KBM-7 (cell line): Measurements from ENCODE around the gene DNAH9.

ENCODE experiments used
- DNase-seq: peaks from one replicate; pipeline ENCODE4 v3.0.0-alpha.2; 2015
- in situ Hi-C: fragments of 300-500 bp; cut with MboI; formaldehyde crosslinking; loops from 2 replicates; pipeline ENCODE4 v1.14.3; 2020; ENCODE audit warnings: low sequenced_read_pairs, low pct_unique_long_range_greater_than_20kb, mixed read lengths

The DNAH9 gene

GRCh38 chr17:11805138-11805537 is 206.9 kb downstream of the DNAH9 start:
- DNase-seq, result no peak
- in situ Hi-C loops, result no loop called here

- no peak for DNase-seq
- in situ Hi-C loops, result no loop called here
Observed at GRCh38 chr17:11805952-11806351, 207.7 kb downstream of the DNAH9 start.

- in situ Hi-C loops, result no loop called here
- DNase-seq, result no peak
Observed at GRCh38 chr17:11807606-11808005, 209.3 kb downstream of the DNAH9 start.

- in situ Hi-C loops, result no loop called here
- DNase-seq, result no peak
Observed at GRCh38 chr17:11813278-11813677, 215.0 kb downstream of the DNAH9 start.

GRCh38 chr17:11813871-11814270 is 215.6 kb downstream of the DNAH9 start:
- no peak for DNase-seq
- in situ Hi-C loops, result no loop called here

- in situ Hi-C loops, result no loop called here
- DNase-seq, result no peak
Observed at GRCh38 chr17:11814655-11815262, 216.5 kb downstream of the DNAH9 start.

- in situ Hi-C loops, result no loop called here
- no peak for DNase-seq
Observed at GRCh38 chr17:11816409-11816808, 218.1 kb downstream of the DNAH9 start.

- in situ Hi-C loops, result no loop called here
- no peak for DNase-seq
Observed at GRCh38 chr17:11823862-11824261, 225.6 kb downstream of the DNAH9 start.

GRCh38 chr17:11825572-11826209 is 227.4 kb downstream of the DNAH9 start:
- in situ Hi-C loops, result no loop called here
- no peak for DNase-seq

GRCh38 chr17:11832401-11833137 is 234.3 kb downstream of the DNAH9 start:
- in situ Hi-C loops, result no loop called here
- DNase-seq, result no peak

GRCh38 chr17:11836508-11836907 is 238.2 kb downstream of the DNAH9 start:
- DNase-seq, result no peak
- in situ Hi-C loops, result no loop called here

- DNase-seq, result no peak
- in situ Hi-C loops, result no loop called here
Observed at GRCh38 chr17:11840052-11840451, 241.8 kb downstream of the DNAH9 start.

- DNase-seq, result no peak
- in situ Hi-C loops, result no loop called here
Observed at GRCh38 chr17:11840831-11841230, 242.6 kb downstream of the DNAH9 start.

- no peak for DNase-seq
- in situ Hi-C loops, result no loop called here
Observed at GRCh38 chr17:11848330-11848729, 250.1 kb downstream of the DNAH9 start.

GRCh38 chr17:11852231-11852630 is 254.0 kb downstream of the DNAH9 start:
- in situ Hi-C loops, result no loop called here
- DNase-seq, result no peak

- DNase-seq, result no peak
- in situ Hi-C loops, result no loop called here
Observed at GRCh38 chr17:11852912-11853311, 254.6 kb downstream of the DNAH9 start.

GRCh38 chr17:11853321-11854151 is 255.3 kb downstream of the DNAH9 start:
- no peak for DNase-seq
- in situ Hi-C loops, result no loop called here

GRCh38 chr17:11855306-11855705 is 257.0 kb downstream of the DNAH9 start:
- in situ Hi-C loops, result no loop called here
- DNase-seq, result no peak

- in situ Hi-C loops, result no loop called here
- DNase-seq, result no peak
Observed at GRCh38 chr17:11857006-11857405, 258.7 kb downstream of the DNAH9 start.
